H9 (cell line): ENCODE results near the gene GPM6B. TPM values are rescaled to one million over a fixed set of nuclear protein-coding genes. Genes with fewer than 3 reads are reported as not detected.

Source experiments
- DNase-seq: peaks from one replicate; pipeline ENCODE4 v3.0.0-alpha.2; 2017
- H2AFZ ChIP-seq: one replicate; pipeline ENCODE4 v1.6.1; 2013; ENCODE audit warnings: mild to moderate bottlenecking, low read length, control low read depth, moderate library complexity
- H2AK5ac ChIP-seq: 2 replicates; pipeline ENCODE4 v1.6.1; 2013; ENCODE audit warnings: low read length, control low read depth, mixed read lengths; ENCODE audit not compliant: insufficient read length
- H2BK120ac ChIP-seq: one replicate; pipeline ENCODE4 v1.6.1; 2013; ENCODE audit warnings: low read depth, mild to moderate bottlenecking, low read length, control low read depth, inconsistent platforms; ENCODE audit not compliant: poor library complexity, severe bottlenecking
- H2BK12ac ChIP-seq: 2 replicates; pipeline ENCODE4 v1.6.1; 2013; ENCODE audit warnings: low read length, control low read depth, mixed read lengths, low read depth; ENCODE audit not compliant: insufficient read length
- H2BK15ac ChIP-seq: 2 replicates; pipeline ENCODE4 v1.6.1; 2013; ENCODE audit warnings: low read depth, low read length, control low read depth
- H2BK20ac ChIP-seq: one replicate; pipeline ENCODE4 v1.6.1; 2013; ENCODE audit warnings: low read depth, mild to moderate bottlenecking, low read length, control low read depth, inconsistent platforms; ENCODE audit not compliant: poor library complexity, severe bottlenecking
- H2BK5ac ChIP-seq: 2 replicates; pipeline ENCODE4 v1.6.1; 2013; ENCODE audit warnings: low read length, control low read depth, mixed read lengths; ENCODE audit not compliant: insufficient read length
- H3K14ac ChIP-seq: 2 replicates; pipeline ENCODE4 v1.6.1; 2013; ENCODE audit warnings: low read length, control low read depth; ENCODE audit not compliant: insufficient read depth
- H3K18ac ChIP-seq: 2 replicates; pipeline ENCODE4 v1.6.1; 2013; ENCODE audit warnings: low read depth, mild to moderate bottlenecking, mixed read lengths, low read length, control low read depth; ENCODE audit not compliant: insufficient read length
- H3K23ac ChIP-seq: 2 replicates; pipeline ENCODE4 v1.6.1; 2013; ENCODE audit warnings: low read length, control low read depth, mixed read lengths, low read depth; ENCODE audit not compliant: insufficient read length
- H3K23me2 ChIP-seq: 2 replicates; pipeline ENCODE4 v1.6.1; 2013; ENCODE audit warnings: low read depth, mild to moderate bottlenecking, mixed read lengths, low read length, control low read depth; ENCODE audit not compliant: insufficient read length, poor library complexity, severe bottlenecking
- H3K27ac ChIP-seq: 2 replicates; pipeline ENCODE4 v1.5.1; 2013; ENCODE audit warnings: low read length, control low read depth, mixed read lengths, low read depth; ENCODE audit not compliant: insufficient read length
- H3K27me3 ChIP-seq: 2 replicates; pipeline ENCODE4 v1.6.1; 2013; ENCODE audit warnings: low read length, control low read depth, inconsistent platforms; ENCODE audit not compliant: insufficient read depth
- H3K4ac ChIP-seq: 2 replicates; pipeline ENCODE4 v1.6.1; 2013; ENCODE audit warnings: low read depth, mild to moderate bottlenecking, control low read depth, inconsistent platforms, low read length, moderate library complexity
- H3K4me1 ChIP-seq: 2 replicates; pipeline ENCODE4 v1.6.1; 2013; ENCODE audit warnings: low read length, control low read depth, inconsistent platforms; ENCODE audit not compliant: insufficient read depth
- H3K4me2 ChIP-seq: 2 replicates; pipeline ENCODE4 v1.6.1; 2013; ENCODE audit warnings: low read length, control low read depth, mixed read lengths; ENCODE audit not compliant: insufficient read length, insufficient read depth
- H3K56ac ChIP-seq: 2 replicates; pipeline ENCODE4 v1.6.1; 2013; ENCODE audit warnings: low read depth, mild to moderate bottlenecking, mixed read lengths, low read length, control low read depth; ENCODE audit not compliant: insufficient read length
- H3K79me1 ChIP-seq: 2 replicates; pipeline ENCODE4 v1.6.1; 2013; ENCODE audit warnings: low read depth, mild to moderate bottlenecking, moderate library complexity, low read length, control low read depth, inconsistent platforms; ENCODE audit not compliant: insufficient read depth, poor library complexity, severe bottlenecking
- H3K79me2 ChIP-seq: 2 replicates; pipeline ENCODE4 v1.6.1; 2013; ENCODE audit warnings: low read length, control low read depth, inconsistent platforms; ENCODE audit not compliant: insufficient read depth
- H3K9ac ChIP-seq: 2 replicates; pipeline ENCODE4 v1.6.1; 2013; ENCODE audit warnings: low read length, control low read depth, mixed read lengths; ENCODE audit not compliant: insufficient read length; ENCODE audit errors: extremely low read depth
- H3K9me3 ChIP-seq: one replicate; pipeline ENCODE4 v1.6.1; 2013; ENCODE audit warnings: low read depth, low read length, inconsistent platforms; ENCODE audit not compliant: control insufficient read depth
- H3T11ph ChIP-seq: one replicate; pipeline ENCODE4 v1.6.1; 2013; ENCODE audit warnings: mild to moderate bottlenecking, low read length, control low read depth, inconsistent platforms
- H4K20me1 ChIP-seq: one replicate; pipeline ENCODE4 v1.6.1; 2013; ENCODE audit not compliant: control insufficient read depth, insufficient read length, insufficient read depth
- H4K5ac ChIP-seq: 2 replicates; pipeline ENCODE4 v1.6.1; 2013; ENCODE audit warnings: low read depth, mild to moderate bottlenecking, mixed read lengths, low read length, control low read depth; ENCODE audit not compliant: insufficient read length
- H4K8ac ChIP-seq: replicated peaks from 2 replicates; pipeline ENCODE4 v1.6.1; 2013; ENCODE audit warnings: low read length, control low read depth, mixed read lengths, low read depth; ENCODE audit not compliant: insufficient read length
- H4K91ac ChIP-seq: 2 replicates; pipeline ENCODE4 v1.6.1; 2013; ENCODE audit warnings: low read depth, mild to moderate bottlenecking, moderate library complexity, mixed read lengths, low read length, control low read depth; ENCODE audit not compliant: insufficient read length
- H3K27ac Mint-ChIP-seq, 3 experiments: 2 replicates in 2 of 3; 3 replicates in 1 of 3; pipeline ENCODE4 v1.8.0; 2020 to 2021; ENCODE audit warnings: mixed read lengths in 3 of 3, mild to moderate bottlenecking in 1 of 3, moderate library complexity in 1 of 3
- H3K27me3 Mint-ChIP-seq: 2 replicates; pipeline ENCODE4 v1.8.0; 2021; ENCODE audit warnings: low read depth, mild to moderate bottlenecking, moderate library complexity, mixed read lengths
- H3K36me3 Mint-ChIP-seq, 3 experiments: 2 replicates in 2 of 3; 3 replicates in 1 of 3; pipeline ENCODE4 v1.8.0; 2020 to 2021; ENCODE audit warnings: low read depth in 3 of 3, mixed read lengths in 3 of 3; ENCODE audit not compliant: insufficient read depth in 1 of 3
- H3K4me1 Mint-ChIP-seq, 2 experiments: 2 replicates each; pipeline ENCODE4 v1.8.0; 2020; ENCODE audit warnings: mixed read lengths in 2 of 2
- H3K4me3 Mint-ChIP-seq, 2 experiments: 2 replicates in 1 of 2; 3 replicates in 1 of 2; pipeline ENCODE4 v1.8.0; 2020 to 2021; ENCODE audit warnings: mild to moderate bottlenecking in 2 of 2, mixed read lengths in 2 of 2, moderate library complexity in 1 of 2
- H3K9me3 Mint-ChIP-seq, 2 experiments: 2 replicates in 1 of 2; 3 replicates in 1 of 2; pipeline ENCODE4 v1.8.0; 2020; ENCODE audit warnings: mild to moderate bottlenecking in 2 of 2, mixed read lengths in 2 of 2, moderate library complexity in 1 of 2
- WGBS: extraction: QIAGEN DNeasy Blood & Tissue Kit; methylation state at CpG from one replicate; pipeline ENCODE4 v1.1.7; 2013; ENCODE audit warnings: missing lambda C conversion rate, low lambda C conversion rate, mixed read lengths; ENCODE audit not compliant: insufficient read length; ENCODE audit errors: extremely low coverage; 5-methylcytosine and 5-hydroxymethylcytosine counted together
- total RNA-seq: library from RNA; stranded (reverse); gene quantifications from 2 replicates; pipeline ENCODE4 v1.2.1, GENCODE V29; 2021
- TF ChIP-seq, protein P1 (sequence below): fragments of 200-600 bp; sonication (generic); conservative IDR thresholded peaks from 3 replicates; pipeline ENCODE4 v1.8.0; 2021; ENCODE audit warnings: antibody characterized with exemption, mild to moderate bottlenecking

Gene GPM6B
- total RNA-seq, 1 experiment from 2014 or later = 73.9 TPM

DNA sequence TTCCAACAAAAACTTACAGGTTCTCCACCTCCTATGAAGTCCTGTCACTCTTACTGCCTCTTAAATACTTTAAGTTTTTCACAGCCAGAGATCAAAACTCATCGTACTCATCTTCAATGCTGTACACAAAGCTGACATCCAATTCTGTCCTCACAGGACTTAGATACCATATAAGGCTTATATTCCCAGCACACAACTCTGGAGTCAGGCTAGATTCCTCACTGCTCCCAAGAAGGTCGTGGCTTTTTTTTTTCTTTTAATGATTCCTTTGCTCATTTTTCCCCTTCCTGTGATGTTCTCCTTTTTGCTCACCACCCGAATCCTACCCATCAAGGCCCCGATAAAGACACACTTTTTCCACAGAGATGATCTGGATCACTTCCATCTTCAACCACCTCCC lies 83.4 kb downstream of the GPM6B start:
- no peaks in the 10 kb centered on the region for H3K27me3 ChIP-seq
- H3K79me1 ChIP-seq = peaks cover 3% of the 10 kb centered on the region
- no peaks in the 10 kb centered on the region for H4K20me1 ChIP-seq
- no peak overlapping the region for H4K8ac ChIP-seq
- H2AK5ac ChIP-seq = no peak overlapping the region
- no peak overlapping the region for H3K4ac ChIP-seq
- no peak overlapping the region for H3T11ph ChIP-seq
- WGBS = no CpG with 5 or more reads among the region's 4 CpGs
- H3K36me3 Mint-ChIP-seq = peaks cover 14 to 50% (median 20%) of the 10 kb centered on the region in 3 experiments; a peak in 6 of 7 replicates
- H2BK120ac ChIP-seq = no peak overlapping the region
- no peak for DNase-seq
- H3K9me3 ChIP-seq = no peaks in the 10 kb centered on the region
- no peaks in the 10 kb centered on the region; the same call in 1 of the 2 replicates for H3K27me3 Mint-ChIP-seq
- TF ChIP-seq, protein P1, sequence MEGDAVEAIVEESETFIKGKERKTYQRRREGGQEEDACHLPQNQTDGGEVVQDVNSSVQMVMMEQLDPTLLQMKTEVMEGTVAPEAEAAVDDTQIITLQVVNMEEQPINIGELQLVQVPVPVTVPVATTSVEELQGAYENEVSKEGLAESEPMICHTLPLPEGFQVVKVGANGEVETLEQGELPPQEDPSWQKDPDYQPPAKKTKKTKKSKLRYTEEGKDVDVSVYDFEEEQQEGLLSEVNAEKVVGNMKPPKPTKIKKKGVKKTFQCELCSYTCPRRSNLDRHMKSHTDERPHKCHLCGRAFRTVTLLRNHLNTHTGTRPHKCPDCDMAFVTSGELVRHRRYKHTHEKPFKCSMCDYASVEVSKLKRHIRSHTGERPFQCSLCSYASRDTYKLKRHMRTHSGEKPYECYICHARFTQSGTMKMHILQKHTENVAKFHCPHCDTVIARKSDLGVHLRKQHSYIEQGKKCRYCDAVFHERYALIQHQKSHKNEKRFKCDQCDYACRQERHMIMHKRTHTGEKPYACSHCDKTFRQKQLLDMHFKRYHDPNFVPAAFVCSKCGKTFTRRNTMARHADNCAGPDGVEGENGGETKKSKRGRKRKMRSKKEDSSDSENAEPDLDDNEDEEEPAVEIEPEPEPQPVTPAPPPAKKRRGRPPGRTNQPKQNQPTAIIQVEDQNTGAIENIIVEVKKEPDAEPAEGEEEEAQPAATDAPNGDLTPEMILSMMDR = no peak
- no peak overlapping the region for H3K14ac ChIP-seq
- H3K9ac ChIP-seq = peak overlapping the region; percentile 95
- no peak overlapping the region for H4K91ac ChIP-seq
- no peaks in the 10 kb centered on the region for H3K4me1 ChIP-seq
- no peak overlapping the region for H4K5ac ChIP-seq
- H2BK12ac ChIP-seq = no peak overlapping the region
- H3K18ac ChIP-seq = no peak overlapping the region
- peaks cover 8 to 10% of the 10 kb centered on the region in 2 experiments; a peak in 3 of 4 replicates for H3K4me1 Mint-ChIP-seq
- H2BK5ac ChIP-seq = no peak overlapping the region
- no peak overlapping the region for H3K23ac ChIP-seq
- no peak overlapping the region for H3K56ac ChIP-seq
- H2BK15ac ChIP-seq = no peak overlapping the region
- H2AFZ ChIP-seq = no peak overlapping the region
- peak overlapping the region; percentile 96 for H3K4me2 ChIP-seq
- H3K79me2 ChIP-seq = peaks cover 11% of the 10 kb centered on the region; the same call in 1 of the 2 replicates
- H3K4me3 Mint-ChIP-seq = peak overlapping the region; percentile 89 to 90
- no peak overlapping the region for H3K27ac ChIP-seq
- no peak overlapping the region for H2BK20ac ChIP-seq
- peaks cover 5% of the 10 kb centered on the region for H3K23me2 ChIP-seq
- peaks cover 31 to 65% of the 10 kb centered on the region in 2 experiments for H3K9me3 Mint-ChIP-seq
- peak overlapping the region in 2 of 3 experiments; percentile 88 to 92; a peak in 3 of 7 replicates for H3K27ac Mint-ChIP-seq
